Measurements from ENCODE around the gene PTPN7. TPM values are rescaled to one million over a fixed set of nuclear protein-coding genes. Genes with fewer than 3 reads are reported as not detected.

The PTPN7 gene
- polyA plus RNA-seq, 2 of the 4 experiments (the other 2 are of a cell fraction): 0.08 TPM; not detected in 1

GRCh38 chr1:202105571-202106339 is 54.6 kb downstream of the PTPN7 start (continued):
- TF ChIP-seq, protein P1, sequence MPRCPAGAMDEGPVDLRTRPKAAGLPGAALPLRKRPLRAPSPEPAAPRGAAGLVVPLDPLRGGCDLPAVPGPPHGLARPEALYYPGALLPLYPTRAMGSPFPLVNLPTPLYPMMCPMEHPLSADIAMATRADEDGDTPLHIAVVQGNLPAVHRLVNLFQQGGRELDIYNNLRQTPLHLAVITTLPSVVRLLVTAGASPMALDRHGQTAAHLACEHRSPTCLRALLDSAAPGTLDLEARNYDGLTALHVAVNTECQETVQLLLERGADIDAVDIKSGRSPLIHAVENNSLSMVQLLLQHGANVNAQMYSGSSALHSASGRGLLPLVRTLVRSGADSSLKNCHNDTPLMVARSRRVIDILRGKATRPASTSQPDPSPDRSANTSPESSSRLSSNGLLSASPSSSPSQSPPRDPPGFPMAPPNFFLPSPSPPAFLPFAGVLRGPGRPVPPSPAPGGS (IDR thresholded peaks at IDR 0.05): peak; percentile 39; the same call in 1 of the 3 replicates
- peak; percentile 32; the same call in 1 of the 2 replicates for TF ChIP-seq GATA3 (IDR thresholded peaks at IDR 0.05; ENCODE audit: borderline replicate concordance)
- 0 out of 5 replicates have a peak, but pooled peaks of 1 of the 2 experiments have one; percentile 11 for TF ChIP-seq RAD21 (conservative IDR thresholded peaks at IDR 0.05 in 1 of 2, IDR thresholded peaks at IDR 0.05 in 1 of 2)
- TF ChIP-seq, protein P2, sequence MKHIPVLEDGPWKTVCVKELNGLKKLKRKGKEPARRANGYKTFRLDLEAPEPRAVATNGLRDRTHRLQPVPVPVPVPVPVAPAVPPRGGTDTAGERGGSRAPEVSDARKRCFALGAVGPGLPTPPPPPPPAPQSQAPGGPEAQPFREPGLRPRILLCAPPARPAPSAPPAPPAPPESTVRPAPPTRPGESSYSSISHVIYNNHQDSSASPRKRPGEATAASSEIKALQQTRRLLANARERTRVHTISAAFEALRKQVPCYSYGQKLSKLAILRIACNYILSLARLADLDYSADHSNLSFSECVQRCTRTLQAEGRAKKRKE (CRISPR knock-in tag; IDR thresholded peaks at IDR 0.05; ENCODE audit: low read depth): no peak
- peak; percentile 53 for TF ChIP-seq MAFK (IDR thresholded peaks at IDR 0.05; ENCODE audit: partially characterized antibody)
- TF ChIP-seq HOXB13 (CRISPR knock-in tag; IDR thresholded peaks at IDR 0.05; ENCODE audit: low read depth): no peak
- TF ChIP-seq RARB (CRISPR knock-in tag; IDR thresholded peaks at IDR 0.05): no peak
- no peak for TF ChIP-seq ZSCAN20 (CRISPR knock-in tag; IDR thresholded peaks at IDR 0.05)
- peak; percentile 21 to 52; a peak in 3 of 5 replicates for TF ChIP-seq JUN (IDR thresholded peaks at IDR 0.05)
- no peak for TF ChIP-seq HES2 (IDR thresholded peaks at IDR 0.05)
- TF ChIP-seq POLR2AphosphoS2 (conservative IDR thresholded peaks at IDR 0.05; ENCODE audit: low read length): no peak
- TF ChIP-seq EP300 (IDR thresholded peaks at IDR 0.05): no peak
- no peak for TF ChIP-seq KDM5A (IDR thresholded peaks at IDR 0.05)
- no peak for TF ChIP-seq HEYL (CRISPR knock-in tag; IDR thresholded peaks at IDR 0.05)
- no peak for TF ChIP-seq CBX2 (IDR thresholded peaks at IDR 0.05; ENCODE audit: borderline replicate concordance, low read depth)
- TF ChIP-seq POLR2A (IDR thresholded peaks at IDR 0.05; ENCODE audit: low read length): no peak
- peak; percentile 10; the same call in 1 of the 2 replicates for TF ChIP-seq E2F6 (IDR thresholded peaks at IDR 0.05; ENCODE audit: borderline replicate concordance, low read depth)
- 0 out of 2 replicates have a peak, but pooled peaks have one; percentile 16 for TF ChIP-seq JUNB (IDR thresholded peaks at IDR 0.05)
- no peak for TF ChIP-seq SREBF2 (IDR thresholded peaks at IDR 0.05)
- TF ChIP-seq CHD4 (IDR thresholded peaks at IDR 0.05; ENCODE audit: borderline replicate concordance): no peak

DNA sequence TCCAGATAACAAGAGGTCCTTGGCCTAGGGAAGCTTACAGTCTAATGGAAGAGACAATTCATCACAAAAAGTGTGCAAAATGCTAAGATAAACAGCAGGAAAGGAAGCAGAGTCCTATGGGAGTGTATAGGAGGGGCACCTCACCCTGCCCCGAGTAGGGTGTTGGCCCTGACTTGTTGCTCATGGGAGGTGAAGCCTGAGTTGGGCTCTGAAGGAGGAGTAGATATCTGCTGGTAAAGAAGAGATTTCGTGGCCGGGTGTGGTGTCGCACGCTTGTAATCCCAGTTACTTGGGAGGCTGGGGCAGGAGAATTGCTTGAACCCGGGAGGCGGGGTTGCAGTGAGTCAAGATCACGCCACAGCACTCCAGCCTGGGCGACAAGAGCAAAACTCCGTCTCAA is 56.3 kb downstream of the PTPN7 start:
- ATAC-seq (no peak), DNase-seq (ENCODE audit: low read depth in 1 of 2, low spot score in 1 of 2) (no peak), FAIRE-seq (no peak)
- TF ChIP-seq FOSB (CRISPR knock-in tag; IDR thresholded peaks at IDR 0.05): no peak
- TF ChIP-seq, protein P3, sequence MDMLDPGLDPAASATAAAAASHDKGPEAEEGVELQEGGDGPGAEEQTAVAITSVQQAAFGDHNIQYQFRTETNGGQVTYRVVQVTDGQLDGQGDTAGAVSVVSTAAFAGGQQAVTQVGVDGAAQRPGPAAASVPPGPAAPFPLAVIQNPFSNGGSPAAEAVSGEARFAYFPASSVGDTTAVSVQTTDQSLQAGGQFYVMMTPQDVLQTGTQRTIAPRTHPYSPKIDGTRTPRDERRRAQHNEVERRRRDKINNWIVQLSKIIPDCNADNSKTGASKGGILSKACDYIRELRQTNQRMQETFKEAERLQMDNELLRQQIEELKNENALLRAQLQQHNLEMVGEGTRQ (IDR thresholded peaks at IDR 0.05): no peak
- no peak for TF ChIP-seq SREBF2 (IDR thresholded peaks at IDR 0.05)
- TF ChIP-seq EP300 (IDR thresholded peaks at IDR 0.05): no peak
- TF ChIP-seq MYC (IDR thresholded peaks at IDR 0.05; ENCODE audit: borderline replicate concordance, low read length): no peak
- no peak for TF ChIP-seq SMC3 (IDR thresholded peaks at IDR 0.05)
- no peak for TF ChIP-seq KDM5A (IDR thresholded peaks at IDR 0.05)
- TF ChIP-seq CEBPB (IDR thresholded peaks at IDR 0.05): no peak
- TF ChIP-seq, protein P2 (CRISPR knock-in tag; IDR thresholded peaks at IDR 0.05; ENCODE audit: low read depth): no peak
- no peak for TF ChIP-seq ESRRA (IDR thresholded peaks at IDR 0.05; ENCODE audit: borderline replicate concordance, low read length)
- TF ChIP-seq KDM1A (IDR thresholded peaks at IDR 0.05; ENCODE audit: low read depth): no peak
- TF ChIP-seq JUN (IDR thresholded peaks at IDR 0.05): no peak
- TF ChIP-seq EHMT2 (IDR thresholded peaks at IDR 0.05; ENCODE audit: low read depth): no peak
- TF ChIP-seq RNF2 (IDR thresholded peaks at IDR 0.05; ENCODE audit: borderline replicate concordance, low read depth): no peak
- Histone ChIP-seq H3K27ac (peak overlapping the region; percentile 32 to 94; a peak in 5 of 6 replicates), H3K4me2 (no peak overlapping the region), H3K9me3 (no peaks in the 10 kb centered on the region), H3K4me3 (no peak overlapping the region), H3K4me1 (peaks cover 58% of the 10 kb centered on the region)
- WGBS (ENCODE audit: missing lambda C conversion rate): 84% methylated on average over 10 of the region's 10 CpGs
- ChIA-PET POLR2A (interaction anchor here (5.5 kb wide), 1 partner anchor 93 kb away, joined by 69 read pairs; the partner anchor contains the start of gene ELF3), CTCF (interaction anchor here (1.0 to 2.0 kb wide), 2 partner anchors 88 to 95 kb away, joined by 3 to 5 read pairs; no protein-coding TSS in a partner anchor)
